Forelimb muscle (tissue), 1 donor: ENCODE measurements around the gene C1D. TPM values are rescaled to one million over a fixed set of nuclear protein-coding genes. Genes with fewer than 3 reads are reported as not detected.
"Not testable (repeated sequence)": the region's sequence is repeated elsewhere in the genome, so short reads cannot be mapped to it uniquely, and the experiment has no call there.

Source experiments
- DNase-seq: peaks from one replicate; pipeline ENCODE4 v3.0.0-alpha.2; 2013; ENCODE audit warnings: low read depth
- polyA plus RNA-seq: library from polyadenylated mRNA; unstranded; fragments of 120-200 nt; gene quantifications from one replicate; pipeline ENCODE4 v1.2.1, GENCODE V29; 2013; ENCODE audit not compliant: insufficient read length

C1D gene
- polyA plus RNA-seq, 1 donor: 31.3 TPM

DNA sequence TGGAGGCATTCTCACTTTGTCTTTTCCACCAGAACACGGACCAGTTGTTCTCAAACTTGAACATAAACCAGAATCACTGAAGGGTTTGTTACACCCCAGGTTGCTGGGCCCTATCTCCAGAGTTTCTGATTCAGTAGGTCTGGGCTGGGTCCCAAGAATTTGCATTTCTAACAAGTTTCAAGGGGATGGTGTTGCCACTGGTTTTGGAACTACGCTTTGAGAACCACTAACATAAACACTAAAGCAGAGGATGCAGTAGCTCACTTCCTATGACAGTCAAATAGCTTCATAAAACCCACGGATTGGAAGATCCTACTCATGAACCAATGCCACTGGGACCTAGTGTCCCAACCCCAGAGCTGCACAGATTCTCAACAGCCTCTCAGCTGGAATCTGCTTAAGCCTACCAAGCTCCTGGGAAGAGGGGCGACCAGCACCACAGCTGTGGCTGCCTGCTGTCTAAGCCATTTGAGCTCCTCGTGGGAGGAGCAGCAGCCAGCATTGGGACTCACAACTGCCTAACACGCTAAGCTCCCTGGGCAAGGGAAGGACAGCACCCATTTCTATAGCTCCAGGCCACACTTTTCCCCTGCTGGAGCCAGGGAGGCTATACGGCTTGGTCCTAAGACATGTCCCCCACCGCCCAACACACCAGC is 62.5 kb downstream of the C1D start:
- DNase-seq: no peak

DNA sequence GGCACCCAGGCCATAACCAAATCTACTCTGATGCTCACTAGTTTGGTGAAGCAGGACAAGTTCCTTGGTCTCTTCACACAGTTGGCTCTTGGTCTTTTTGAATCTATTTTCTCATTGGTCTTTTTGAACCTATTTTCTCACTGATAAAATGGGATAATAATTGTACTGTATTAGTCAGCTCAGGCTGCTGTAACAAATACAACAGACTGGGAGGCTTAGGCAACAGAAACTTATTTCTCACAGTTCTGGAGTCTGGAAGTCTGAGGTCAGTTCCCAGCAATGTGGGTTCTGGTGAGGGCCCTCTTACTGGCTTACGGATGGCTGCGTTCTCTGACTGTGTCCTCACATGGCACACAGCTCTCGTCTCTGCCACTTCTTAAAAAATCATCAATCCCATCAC is 63.5 kb downstream of the C1D start:
- no peak for DNase-seq

DNA sequence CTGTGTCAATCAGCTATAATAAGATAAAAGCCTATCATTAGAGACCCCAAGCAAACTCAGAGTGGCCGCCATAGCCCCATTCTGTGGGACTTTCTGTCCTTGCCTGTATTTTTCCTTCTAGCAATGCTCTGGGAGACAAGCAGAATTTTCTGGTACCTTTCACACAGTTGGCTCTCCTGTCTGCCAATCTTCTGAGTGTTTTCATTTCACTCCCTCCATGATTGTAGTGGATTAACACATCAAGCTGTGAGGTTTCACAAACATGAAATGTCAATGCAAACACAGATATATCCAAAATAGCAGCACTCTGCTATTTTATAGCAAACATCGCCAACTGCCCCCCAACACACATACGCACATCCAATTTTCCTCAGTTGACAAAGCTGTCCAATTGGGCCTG is 64.9 kb downstream of the C1D start:
- DNase-seq: no peak

DNA sequence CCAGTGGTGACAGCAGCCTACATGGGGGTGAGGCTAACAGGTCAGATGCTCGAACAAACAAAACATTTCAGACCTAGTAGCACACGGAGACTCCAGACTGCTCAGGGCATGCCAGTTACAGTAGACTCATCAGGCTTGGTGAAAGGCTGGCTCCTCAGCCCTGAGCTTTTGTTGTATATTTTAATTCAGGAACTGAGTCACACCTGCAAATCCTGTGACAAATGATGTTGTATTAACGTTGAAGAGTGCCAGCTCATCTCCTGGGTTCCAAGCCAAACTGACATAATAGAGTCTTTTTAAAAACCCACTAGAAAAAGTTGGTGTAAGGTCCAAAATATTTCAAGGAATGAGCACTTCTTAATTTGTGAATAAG is 65.3 kb downstream of the C1D start:
- no peak for DNase-seq

DNA sequence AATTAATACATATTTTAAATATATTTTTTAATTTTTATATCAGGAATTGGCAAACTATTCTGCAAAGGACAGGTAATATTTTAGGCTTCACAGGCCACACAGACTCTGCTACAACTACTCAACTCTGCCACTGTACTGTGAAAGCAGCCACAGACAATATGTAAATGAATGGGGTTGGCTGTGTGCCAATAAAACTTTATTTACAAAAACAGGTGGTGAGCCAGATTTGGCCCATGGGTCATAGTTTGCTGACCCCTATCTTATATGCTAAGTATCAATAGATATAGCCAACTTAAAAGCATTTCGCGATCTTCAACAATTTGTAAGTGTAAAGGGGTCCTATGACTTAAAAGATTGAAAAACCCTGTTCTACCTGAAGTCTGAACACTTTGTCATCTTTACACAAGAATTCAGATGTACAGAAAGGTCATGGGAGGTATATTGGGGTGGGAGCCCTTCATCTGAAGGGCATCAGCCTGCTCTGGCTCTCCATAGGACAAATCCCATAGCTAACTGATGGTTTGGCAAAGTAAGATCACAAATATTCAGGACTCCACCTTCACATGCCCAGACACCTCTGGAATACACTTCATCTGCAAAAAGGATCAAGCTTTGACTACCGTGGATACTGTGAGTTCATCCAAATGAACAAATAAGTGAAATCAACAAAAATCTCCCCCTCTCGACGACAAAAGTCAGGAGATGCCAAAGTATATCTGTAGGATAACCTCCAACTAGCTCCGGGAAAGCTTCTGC is 65.9 kb downstream of the C1D start:
- DNase-seq: no peak

DNA sequence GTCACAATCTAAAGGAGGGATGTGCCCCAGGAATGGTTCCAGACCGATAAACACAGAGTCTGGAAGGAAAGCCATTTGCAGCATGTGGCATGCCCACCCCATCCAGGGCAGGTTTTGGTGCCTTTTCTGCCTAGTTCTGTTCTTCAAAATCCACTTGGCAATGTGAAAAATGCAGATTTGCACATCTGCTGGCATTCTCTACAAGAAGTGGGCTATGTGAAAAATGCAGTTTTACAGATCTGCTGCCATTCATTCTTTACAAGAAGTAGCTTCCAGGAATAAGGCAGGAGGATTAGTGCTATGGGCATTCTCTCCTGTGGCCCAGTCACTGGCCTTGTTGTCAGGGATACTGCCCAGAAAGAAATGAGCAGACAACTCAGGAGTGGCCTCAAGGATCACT is 68.1 kb downstream of the C1D start:
- no peak for DNase-seq

DNA sequence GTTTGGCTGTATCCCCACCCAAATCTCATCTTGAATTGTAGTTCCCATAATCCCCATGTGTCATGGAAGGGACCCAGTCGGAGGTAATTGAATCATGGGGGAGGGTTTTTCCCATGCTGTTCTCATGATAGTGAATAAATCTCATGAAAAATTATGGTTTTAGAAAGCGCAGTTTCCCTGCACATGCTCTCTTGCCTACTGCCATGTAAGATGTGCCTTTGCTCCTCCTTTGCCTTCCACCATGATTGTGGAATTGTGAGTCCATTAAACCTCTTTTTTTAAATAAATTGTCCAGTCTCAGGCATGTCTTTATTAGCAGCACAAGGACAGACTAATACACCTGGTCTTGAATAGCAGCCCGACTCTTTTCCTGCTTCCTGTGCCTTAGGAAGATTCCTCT is 68.7 kb downstream of the C1D start:
- DNase-seq: not testable (repeated sequence)

DNA sequence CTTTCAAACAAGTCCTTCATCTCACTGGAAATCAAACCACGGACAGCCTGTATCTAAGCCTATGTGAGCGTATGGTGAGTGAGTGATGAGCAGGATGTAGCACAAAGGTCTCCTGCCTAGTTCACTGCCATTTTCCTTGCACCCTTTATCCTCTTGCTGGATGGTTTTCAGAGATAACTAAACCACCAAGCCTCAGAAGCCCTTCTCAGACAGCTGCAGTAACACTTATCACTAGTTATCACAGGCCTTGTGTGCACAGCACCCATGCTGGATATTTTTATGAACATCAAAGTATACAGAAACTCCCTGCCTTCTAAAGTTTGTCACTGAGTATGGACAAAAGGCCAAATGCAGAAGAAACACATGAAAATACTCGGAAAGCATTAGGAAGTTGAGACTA is 69.5 kb downstream of the C1D start:
- DNase-seq: no peak

DNA sequence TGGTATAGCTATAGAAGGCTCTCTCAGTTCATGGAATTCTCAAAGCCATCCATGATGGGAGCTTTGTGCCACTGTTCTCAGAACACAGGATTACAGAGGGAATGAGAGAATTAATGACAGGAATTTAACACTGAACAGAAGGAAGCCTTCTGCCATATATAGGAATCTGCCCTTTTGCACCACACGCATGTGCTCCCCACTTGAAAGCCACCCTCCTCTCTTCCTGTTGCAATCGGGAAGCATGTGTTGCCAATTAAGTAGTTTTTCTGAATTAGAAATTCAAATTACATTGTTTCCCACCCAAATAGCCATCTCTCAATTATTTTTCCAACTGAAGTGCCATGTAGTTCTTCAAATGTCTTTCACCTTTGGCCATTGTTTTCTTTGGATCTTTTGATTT is 71.3 kb downstream of the C1D start:
- DNase-seq: no peak

Other genes starting within 250 kb of the C1D start
- 16.5 TPM for gene PNO1, start 94.9 kb upstream of the C1D start, polyA plus RNA-seq
- 45.7 TPM for gene PPP3R1, start 189.5 kb upstream of the C1D start, polyA plus RNA-seq